Body of pancreas (tissue), 4 donors: ENCODE results near the gene CDV3.

Experiments
- CTCF ChIP-seq, 7 experiments: fragments of 450-650 bp in 4 of 7; fragments of 200-600 bp in 3 of 7; sonication (generic) in 3 of 7; IDR thresholded peaks; one replicate each; pipeline ENCODE4 v1.5.1; 2016 to 2019; ENCODE audit warnings: antibody characterized with exemption in 7 of 7
- POLR2A ChIP-seq, 3 donors: fragments of 450-650 bp; IDR thresholded peaks; one replicate each; pipeline ENCODE4 v1.6.1; 2016; ENCODE audit warnings: antibody characterized with exemption in 3 of 3, mild to moderate bottlenecking in 2 of 3

DNA sequence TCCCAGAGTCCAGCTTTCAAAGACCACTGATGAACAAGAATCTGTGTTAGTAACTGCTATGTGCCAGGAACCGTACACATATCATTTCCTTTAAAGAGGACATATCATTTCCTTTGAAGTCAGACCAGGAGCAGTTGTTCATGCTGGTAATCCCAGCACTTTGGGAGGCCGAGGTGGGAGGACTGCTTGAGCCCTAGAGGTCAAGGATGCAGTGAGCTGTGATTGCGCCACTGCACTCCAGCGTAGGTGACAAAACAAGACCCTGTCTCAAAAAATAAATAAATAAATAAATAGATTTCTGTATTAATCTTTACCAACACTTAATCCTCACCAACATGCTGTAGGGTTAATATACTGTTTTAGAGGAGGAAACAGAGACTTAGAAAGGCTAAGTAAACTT is 23.9 kb upstream of the CDV3 start:
- TF ChIP-seq POLR2A (IDR thresholded peaks at IDR 0.05), result no peak
- no peak for TF ChIP-seq CTCF (IDR thresholded peaks at IDR 0.05)
